B cell (primary cell): ENCODE results near the gene FASTK. TPM values are rescaled to one million over a fixed set of nuclear protein-coding genes. Genes with fewer than 3 reads are reported as not detected.

ENCODE experiments used
- ATAC-seq: fragments of 200-7000 bp; cut with Tn5 transposase; one replicate; pipeline ENCODE4 v1.10.0; 2021; ENCODE audit warnings: low read depth, mild to moderate bottlenecking, moderate number of reproducible peaks, moderate library complexity
- CTCF ChIA-PET: fragments of 350-600 bp; sonication (Branson Sonifier 250); formaldehyde crosslinking; loops from one replicate; lab custom pipeline; 2021; ENCODE audit warnings: antibody characterized with exemption, inconsistent platforms; lab: Charles Lee
- POLR2A ChIA-PET: fragments of 350-600 bp; sonication (Branson Sonifier 250); formaldehyde crosslinking; loops from one replicate; lab custom pipeline; 2021; ENCODE audit warnings: antibody characterized with exemption; lab: Charles Lee
- DNase-seq: peaks from one replicate; pipeline ENCODE4 v3.0.0; 2013
- H2AFZ ChIP-seq: 2 replicates; pipeline ENCODE4 v1.6.1; 2012; ENCODE audit warnings: mild to moderate bottlenecking, low read depth, low read length; ENCODE audit not compliant: insufficient read depth, poor library complexity, severe bottlenecking
- H3K27ac ChIP-seq, 2 donors: 1 replicate in 1 of 2; 2 replicates in 1 of 2; pipeline ENCODE4 v1.5.1; 2012 to 2013; ENCODE audit warnings: low read length in 2 of 2, mild to moderate bottlenecking in 2 of 2, moderate library complexity in 1 of 2
- H3K27me3 ChIP-seq, 4 experiments: fragments of 200-600 bp in 1 of 4; sonication (generic) in 1 of 4; replicated peaks in 1 of 4; 1 replicate in 2 of 4; 2 replicates in 2 of 4; pipeline versions ENCODE4 v1.6.1 to v1.7.0; 2013 to 2016; ENCODE audit warnings: low read length in 3 of 4, mild to moderate bottlenecking in 2 of 4, mixed read lengths in 1 of 4, moderate library complexity in 1 of 4; ENCODE audit not compliant: insufficient read depth in 4 of 4, control insufficient read depth in 3 of 4; ENCODE audit errors: control extremely low read depth in 1 of 4
- H3K36me3 ChIP-seq, 2 experiments: replicated peaks in 1 of 2; 1 replicate in 1 of 2; 2 replicates in 1 of 2; pipeline versions ENCODE4 v1.6.1 to v1.7.1; 2013; ENCODE audit warnings: low read length in 1 of 2; ENCODE audit not compliant: insufficient read depth in 2 of 2, control insufficient read depth in 1 of 2; ENCODE audit errors: control extremely low read depth in 1 of 2, extremely low read depth in 1 of 2
- H3K4me1 ChIP-seq, 2 donors: fragments of 200-600 bp in 1 of 2; sonication (generic) in 1 of 2; 1 replicate in 1 of 2; 2 replicates in 1 of 2; pipeline versions ENCODE4 v1.5.1 to v1.6.1; 2013 to 2017; ENCODE audit warnings: low read length in 2 of 2; ENCODE audit not compliant: control insufficient read depth in 2 of 2, insufficient read depth in 2 of 2
- H3K4me2 ChIP-seq: replicated peaks from 2 replicates; pipeline ENCODE3; 2012; ENCODE audit warnings: mild to moderate bottlenecking, low read depth, low read length; ENCODE audit not compliant: poor library complexity, severe bottlenecking
- H3K4me3 ChIP-seq, 5 experiments: fragments of 200-600 bp in 1 of 5; sonication (generic) in 1 of 5; 1 replicate in 3 of 5; 2 replicates in 2 of 5; pipeline versions ENCODE4 v1.5.1 to v1.7.0; 2011 to 2016; ENCODE audit warnings: low read length in 4 of 5, mild to moderate bottlenecking in 4 of 5, low read depth in 2 of 5, control low read depth in 1 of 5, moderate library complexity in 1 of 5; ENCODE audit not compliant: insufficient read depth in 1 of 5; ENCODE audit errors: control extremely low read depth in 1 of 5, extremely low read depth in 1 of 5
- H3K79me2 ChIP-seq: fragments of 200-600 bp; sonication (generic); one replicate; pipeline ENCODE4 v1.6.0; 2016; ENCODE audit warnings: low read length; ENCODE audit not compliant: control insufficient read depth, insufficient read depth
- H3K9ac ChIP-seq: fragments of 200-600 bp; sonication (generic); 2 replicates; pipeline ENCODE4 v1.6.1; 2017; ENCODE audit warnings: mild to moderate bottlenecking, low read length, moderate library complexity
- H3K9me3 ChIP-seq, 3 donors: one replicate each; pipeline versions ENCODE4 v1.6.1 to v1.7.1; 2013; ENCODE audit warnings: low read length in 2 of 3; ENCODE audit not compliant: control insufficient read depth in 2 of 3, insufficient read depth in 1 of 3; ENCODE audit errors: control extremely low read depth in 1 of 3
- H4K20me1 ChIP-seq: 2 replicates; pipeline ENCODE4 v1.6.0; 2012; ENCODE audit warnings: mild to moderate bottlenecking, low read length; ENCODE audit not compliant: insufficient read depth, control insufficient read depth, poor library complexity, severe bottlenecking
- H3K27ac Mint-ChIP-seq: one replicate; pipeline ENCODE4 v1.8.0; 2021; ENCODE audit warnings: mixed read lengths
- H3K27me3 Mint-ChIP-seq: one replicate; pipeline ENCODE4 v1.8.0; 2021; ENCODE audit warnings: mixed read lengths
- H3K4me1 Mint-ChIP-seq: one replicate; pipeline ENCODE4 v1.8.0; 2021; ENCODE audit warnings: mixed read lengths
- H3K4me3 Mint-ChIP-seq: one replicate; pipeline ENCODE4 v1.8.0; 2021; ENCODE audit warnings: mixed read lengths
- H3K9me3 Mint-ChIP-seq: one replicate; pipeline ENCODE4 v1.8.0; 2022; ENCODE audit warnings: mixed read lengths; ENCODE audit not compliant: insufficient read depth
- EZH2 ChIP-seq: IDR thresholded peaks from 2 replicates; pipeline ENCODE4 v1.6.1; 2012; ENCODE audit warnings: borderline replicate concordance, low read depth, mild to moderate bottlenecking, moderate library complexity, low read length; ENCODE audit not compliant: insufficient read depth, poor library complexity, severe bottlenecking
- WGBS: methylation state at CpG from one replicate; pipeline ENCODE4 v1.1.5; 2013; ENCODE audit warnings: missing lambda C conversion rate; ENCODE audit not compliant: insufficient coverage; 5-methylcytosine and 5-hydroxymethylcytosine counted together
- intact Hi-C: fragments of 100-400 bp; cut with micrococcal nuclease; formaldehyde crosslinking; loops from one replicate; pipeline ENCODE4 v1.10.0; 2022
- polyA plus RNA-seq: library from polyadenylated mRNA; depleted of rRNA; stranded (reverse); fragments of >200 nt; gene quantifications from 2 replicates; pipeline ENCODE4 v1.2.3, GENCODE V29; 2012
- total RNA-seq, 2 donors: library from RNA; stranded (reverse); fragments of 120-200 nt in 1 of 2; gene quantifications; 1 replicate in 1 of 2; 2 replicates in 1 of 2; pipeline versions ENCODE4 v1.2.3 to v1.2.4, GENCODE V29; 2013 to 2022
- TF ChIP-seq, protein P1 (sequence below): fragments of 200-600 bp; IDR thresholded peaks from one replicate; pipeline ENCODE4 v1.8.0; 2022; ENCODE audit warnings: antibody characterized with exemption, mild to moderate bottlenecking

FASTK gene
- total and polyA plus RNA-seq, 2 donors (not counting 1 experiment from before 2014, with no cell fraction given), result 120 to 258 TPM

DNA sequence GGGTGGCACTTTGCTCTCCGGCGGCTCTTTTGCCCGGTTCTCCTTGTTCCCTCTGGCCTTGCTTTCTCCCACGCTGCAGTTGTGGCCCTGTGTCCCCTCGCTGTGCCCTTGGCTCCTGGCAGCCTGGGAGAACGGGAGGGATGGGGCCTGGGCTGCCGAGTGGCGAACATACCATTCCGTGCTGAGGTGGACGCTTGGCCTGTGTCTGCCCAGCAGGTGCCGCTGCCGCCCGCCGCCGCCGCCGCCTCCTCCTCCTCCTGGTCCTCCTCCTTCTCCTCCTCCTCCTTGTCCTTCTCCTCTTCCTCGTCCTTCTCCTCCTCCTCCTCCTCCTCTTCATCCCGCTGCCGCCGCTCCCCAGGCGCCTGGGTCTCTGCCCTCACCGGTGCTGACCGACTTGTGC lies 41.7 kb upstream of the FASTK start:
- Histone ChIP-seq H3K36me3 (no peaks in the 10 kb centered on the region), H2AFZ (no peak overlapping the region), H3K4me1 (peaks cover 0 to 6% of the 10 kb centered on the region in 2 donors), H4K20me1 (no peaks in the 10 kb centered on the region), H3K27ac (no peak overlapping the region), H3K9ac (no peak overlapping the region), H3K27me3 (no peaks in the 10 kb centered on the region), H3K9me3 (no peaks in the 10 kb centered on the region), H3K79me2 (no peaks in the 10 kb centered on the region), H3K4me2 (no peak overlapping the region), H3K4me3 (no peak overlapping the region)
- ATAC-seq, result no peak
- H3K4me3 Mint-ChIP-seq, result no peak overlapping the region
- DNase-seq, result no peak
- H3K9me3 Mint-ChIP-seq, result no peaks in the 10 kb centered on the region
- 97% methylated on average over 17 of the region's 24 CpGs for WGBS
- intact Hi-C loops, result no loop called here
- POLR2A ChIA-PET, result no interaction called here
- H3K27me3 Mint-ChIP-seq, result peaks cover 3% of the 10 kb centered on the region
- TF ChIP-seq, protein P1, sequence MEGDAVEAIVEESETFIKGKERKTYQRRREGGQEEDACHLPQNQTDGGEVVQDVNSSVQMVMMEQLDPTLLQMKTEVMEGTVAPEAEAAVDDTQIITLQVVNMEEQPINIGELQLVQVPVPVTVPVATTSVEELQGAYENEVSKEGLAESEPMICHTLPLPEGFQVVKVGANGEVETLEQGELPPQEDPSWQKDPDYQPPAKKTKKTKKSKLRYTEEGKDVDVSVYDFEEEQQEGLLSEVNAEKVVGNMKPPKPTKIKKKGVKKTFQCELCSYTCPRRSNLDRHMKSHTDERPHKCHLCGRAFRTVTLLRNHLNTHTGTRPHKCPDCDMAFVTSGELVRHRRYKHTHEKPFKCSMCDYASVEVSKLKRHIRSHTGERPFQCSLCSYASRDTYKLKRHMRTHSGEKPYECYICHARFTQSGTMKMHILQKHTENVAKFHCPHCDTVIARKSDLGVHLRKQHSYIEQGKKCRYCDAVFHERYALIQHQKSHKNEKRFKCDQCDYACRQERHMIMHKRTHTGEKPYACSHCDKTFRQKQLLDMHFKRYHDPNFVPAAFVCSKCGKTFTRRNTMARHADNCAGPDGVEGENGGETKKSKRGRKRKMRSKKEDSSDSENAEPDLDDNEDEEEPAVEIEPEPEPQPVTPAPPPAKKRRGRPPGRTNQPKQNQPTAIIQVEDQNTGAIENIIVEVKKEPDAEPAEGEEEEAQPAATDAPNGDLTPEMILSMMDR, result no peak
- TF ChIP-seq EZH2, result no peak
- CTCF ChIA-PET, result no interaction called here
- no peak overlapping the region for H3K27ac Mint-ChIP-seq
- peaks cover 9% of the 10 kb centered on the region for H3K4me1 Mint-ChIP-seq

DNA sequence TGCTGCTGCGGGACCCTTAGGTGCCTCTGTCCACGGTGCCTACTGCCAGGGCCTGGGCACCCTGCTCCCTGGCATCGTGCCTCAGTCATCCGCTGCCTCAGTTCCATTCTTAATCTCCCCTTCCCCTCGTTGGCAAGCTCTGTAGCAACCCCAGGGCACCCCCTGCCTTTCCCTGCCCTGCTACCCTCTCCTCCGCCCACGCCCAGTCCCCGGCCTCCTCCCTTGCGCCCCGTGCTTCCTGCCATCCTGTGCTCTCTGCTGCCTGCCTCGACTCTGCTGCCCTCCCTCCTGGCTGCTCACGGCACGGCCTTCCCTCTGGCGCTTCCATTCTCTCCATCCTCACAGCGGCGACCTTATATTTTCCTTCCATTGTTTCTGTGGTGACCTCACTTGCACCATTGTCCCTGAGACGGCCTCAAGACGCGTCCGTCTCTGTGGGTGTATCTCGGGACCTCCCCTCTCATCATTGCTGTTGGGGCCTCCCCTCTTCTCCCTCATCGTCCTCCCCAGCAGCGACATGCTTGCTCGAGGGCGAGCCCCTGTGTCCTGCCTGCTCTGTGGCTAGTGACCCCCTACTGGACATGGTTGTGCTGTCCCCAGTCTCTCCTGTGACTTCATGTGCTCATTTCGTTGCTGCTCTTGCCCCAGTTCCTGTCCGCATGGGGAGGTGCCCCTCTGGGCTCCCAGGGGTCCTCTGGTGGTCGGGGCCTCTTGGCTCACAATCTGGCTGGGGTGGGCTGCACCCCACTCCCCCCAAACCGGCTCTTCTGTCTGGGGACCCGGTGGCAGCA lies 41.0 kb upstream of the FASTK start:
- intact Hi-C loops, result no loop called here
- no peaks in the 10 kb centered on the region for H4K20me1 ChIP-seq
- H3K79me2 ChIP-seq, result no peaks in the 10 kb centered on the region
- CTCF ChIA-PET, result no interaction called here
- no peak overlapping the region for H3K4me3 ChIP-seq
- ATAC-seq (no peak), DNase-seq (no peak)
- no peak overlapping the region for H3K27ac ChIP-seq
- H3K27me3 ChIP-seq, result peaks cover 0 to 2% (median 0%) of the 10 kb centered on the region in 4 experiments
- Mint-ChIP-seq H3K9me3 (no peaks in the 10 kb centered on the region), H3K4me1 (peaks cover 11% of the 10 kb centered on the region), H3K27ac (no peak overlapping the region), H3K4me3 (no peak overlapping the region), H3K27me3 (peaks cover 3% of the 10 kb centered on the region)
- no peak overlapping the region for H3K9ac ChIP-seq
- H3K4me1 ChIP-seq, result peaks cover 0 to 6% of the 10 kb centered on the region in 2 donors
- POLR2A ChIA-PET, result no interaction called here
- no peak for TF ChIP-seq EZH2
- TF ChIP-seq, protein P1, result no peak
- no peak overlapping the region for H3K4me2 ChIP-seq
- no peak overlapping the region for H2AFZ ChIP-seq
- no peaks in the 10 kb centered on the region for H3K36me3 ChIP-seq
- no peaks in the 10 kb centered on the region for H3K9me3 ChIP-seq
- WGBS, result 91% methylated on average over 28 of the region's 30 CpGs
